Measurements from ENCODE around the gene ARID2. TPM values are rescaled to one million over a fixed set of nuclear protein-coding genes. Genes with fewer than 3 reads are reported as not detected.

Gene ARID2
- total and polyA plus RNA-seq, 2 of the 4 experiments (the other 2 are of a cell fraction): 5.4 to 28.1 TPM

DNA sequence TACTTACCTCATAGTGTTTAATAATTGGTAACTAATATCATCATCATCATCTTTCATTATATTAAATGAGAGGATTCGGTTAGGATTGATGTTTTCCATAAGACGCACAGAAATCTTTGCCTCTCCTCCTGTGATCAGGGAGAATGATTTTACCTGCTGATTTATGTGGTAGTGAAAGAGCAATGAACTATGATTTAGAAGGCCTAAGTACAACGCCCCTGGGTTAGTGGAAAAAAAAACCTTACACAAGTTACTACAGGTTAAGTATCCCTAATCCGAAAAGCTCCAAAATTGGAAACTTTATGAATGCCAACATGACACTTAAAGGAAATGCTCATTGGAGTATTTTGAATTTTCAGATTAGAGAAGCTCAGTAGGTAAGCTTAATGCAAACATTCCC is 55.8 kb downstream of the ARID2 start:
- H3K4ac ChIP-seq (ENCODE audit: low read depth, low read length): no peak overlapping the region
- no peaks in the 10 kb centered on the region for H3K4me1 ChIP-seq (ENCODE audit: control insufficient read depth, insufficient read depth, low read length)
- H4K5ac ChIP-seq (ENCODE audit: low read depth, low read length): no peak overlapping the region
- no peak overlapping the region for H3K14ac ChIP-seq (replicated peaks; ENCODE audit: low read depth, low read length)
- H2AK5ac ChIP-seq (ENCODE audit: low read depth, low read length): no peak overlapping the region
- in situ Hi-C loops (cut with MboI; ENCODE audit: low sequenced_read_pairs): no loop called here
- no peak overlapping the region for H3K23ac ChIP-seq (ENCODE audit: low read depth, low read length)
- peaks cover 5 to 35% of the 10 kb centered on the region in 2 experiments; a peak in 3 of 4 replicates for H3K79me1 ChIP-seq (ENCODE audit: low read depth in 1 of 2, low read length in 2 of 2)
- no peak overlapping the region for H3K4me3 ChIP-seq (ENCODE audit: insufficient read depth, low read depth, low read length)
- dilution Hi-C loops (cut with HindIII; ENCODE audit: low sequenced_read_pairs, unreplicated experiment): no loop called here
- 0 out of 2 replicates have a peak, but pooled peaks cover 3% of the 10 kb centered on the region for H3K9me1 ChIP-seq (ENCODE audit: insufficient read depth, low read length)
- no peaks in the 10 kb centered on the region for H3K36me3 ChIP-seq (ENCODE audit: control insufficient read depth, insufficient read depth, low read length)
- H3K9ac ChIP-seq (ENCODE audit: low read depth, low read length): no peak overlapping the region
- ChIA-PET POLR2A (ENCODE audit: unreplicated experiment) (no interaction called here), CTCF (no interaction called here)
- intact Hi-C loops (cut with micrococcal nuclease): no loop called here
- no peak for DNase-seq
- no peaks in the 10 kb centered on the region for H3K27me3 ChIP-seq (ENCODE audit: control insufficient read depth, insufficient read depth, low read length)
- H2BK20ac ChIP-seq (ENCODE audit: low read depth, low read length): no peak overlapping the region
- TF ChIP-seq, protein P1, sequence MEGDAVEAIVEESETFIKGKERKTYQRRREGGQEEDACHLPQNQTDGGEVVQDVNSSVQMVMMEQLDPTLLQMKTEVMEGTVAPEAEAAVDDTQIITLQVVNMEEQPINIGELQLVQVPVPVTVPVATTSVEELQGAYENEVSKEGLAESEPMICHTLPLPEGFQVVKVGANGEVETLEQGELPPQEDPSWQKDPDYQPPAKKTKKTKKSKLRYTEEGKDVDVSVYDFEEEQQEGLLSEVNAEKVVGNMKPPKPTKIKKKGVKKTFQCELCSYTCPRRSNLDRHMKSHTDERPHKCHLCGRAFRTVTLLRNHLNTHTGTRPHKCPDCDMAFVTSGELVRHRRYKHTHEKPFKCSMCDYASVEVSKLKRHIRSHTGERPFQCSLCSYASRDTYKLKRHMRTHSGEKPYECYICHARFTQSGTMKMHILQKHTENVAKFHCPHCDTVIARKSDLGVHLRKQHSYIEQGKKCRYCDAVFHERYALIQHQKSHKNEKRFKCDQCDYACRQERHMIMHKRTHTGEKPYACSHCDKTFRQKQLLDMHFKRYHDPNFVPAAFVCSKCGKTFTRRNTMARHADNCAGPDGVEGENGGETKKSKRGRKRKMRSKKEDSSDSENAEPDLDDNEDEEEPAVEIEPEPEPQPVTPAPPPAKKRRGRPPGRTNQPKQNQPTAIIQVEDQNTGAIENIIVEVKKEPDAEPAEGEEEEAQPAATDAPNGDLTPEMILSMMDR (conservative IDR thresholded peaks at IDR 0.05; ENCODE audit: low read depth, low read length): no peak
- TF ChIP-seq CEBPB (IDR thresholded peaks at IDR 0.05; ENCODE audit: low read depth, low read length): no peak
- TF ChIP-seq MXI1 (IDR thresholded peaks at IDR 0.05; ENCODE audit: borderline replicate concordance, low read depth, low read length): no peak
- TF ChIP-seq RCOR1 (IDR thresholded peaks at IDR 0.05; ENCODE audit: insufficient replicate concordance, low read length): no peak
- no peak for TF ChIP-seq SMC3 (IDR thresholded peaks at IDR 0.05; ENCODE audit: low read depth, low read length)
- no peak for TF ChIP-seq NFE2L2 (IDR thresholded peaks at IDR 0.05; ENCODE audit: low read depth, low read length)
- TF ChIP-seq, protein P2, sequence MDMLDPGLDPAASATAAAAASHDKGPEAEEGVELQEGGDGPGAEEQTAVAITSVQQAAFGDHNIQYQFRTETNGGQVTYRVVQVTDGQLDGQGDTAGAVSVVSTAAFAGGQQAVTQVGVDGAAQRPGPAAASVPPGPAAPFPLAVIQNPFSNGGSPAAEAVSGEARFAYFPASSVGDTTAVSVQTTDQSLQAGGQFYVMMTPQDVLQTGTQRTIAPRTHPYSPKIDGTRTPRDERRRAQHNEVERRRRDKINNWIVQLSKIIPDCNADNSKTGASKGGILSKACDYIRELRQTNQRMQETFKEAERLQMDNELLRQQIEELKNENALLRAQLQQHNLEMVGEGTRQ (IDR thresholded peaks at IDR 0.05; ENCODE audit: low read depth, low read length): no peak
- no peak for TF ChIP-seq BHLHE40 (IDR thresholded peaks at IDR 0.05; ENCODE audit: low read depth, low read length)
- TF ChIP-seq, protein P3, sequence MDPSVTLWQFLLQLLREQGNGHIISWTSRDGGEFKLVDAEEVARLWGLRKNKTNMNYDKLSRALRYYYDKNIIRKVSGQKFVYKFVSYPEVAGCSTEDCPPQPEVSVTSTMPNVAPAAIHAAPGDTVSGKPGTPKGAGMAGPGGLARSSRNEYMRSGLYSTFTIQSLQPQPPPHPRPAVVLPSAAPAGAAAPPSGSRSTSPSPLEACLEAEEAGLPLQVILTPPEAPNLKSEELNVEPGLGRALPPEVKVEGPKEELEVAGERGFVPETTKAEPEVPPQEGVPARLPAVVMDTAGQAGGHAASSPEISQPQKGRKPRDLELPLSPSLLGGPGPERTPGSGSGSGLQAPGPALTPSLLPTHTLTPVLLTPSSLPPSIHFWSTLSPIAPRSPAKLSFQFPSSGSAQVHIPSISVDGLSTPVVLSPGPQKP (IDR thresholded peaks at IDR 0.05; ENCODE audit: borderline replicate concordance, low read depth, low read length): no peak
- TF ChIP-seq FOS (IDR thresholded peaks at IDR 0.05; ENCODE audit: low read depth, low read length): no peak
- no peak for TF ChIP-seq CHD1 (IDR thresholded peaks at IDR 0.05; ENCODE audit: low read depth, low read length)
- no peak for TF ChIP-seq RFX5 (IDR thresholded peaks at IDR 0.05; ENCODE audit: low read depth, low read length)
- no peak for TF ChIP-seq MAZ (IDR thresholded peaks at IDR 0.05; ENCODE audit: borderline replicate concordance, low read depth, low read length)
- H2AFZ ChIP-seq (replicated peaks; ENCODE audit: low read length, poor library complexity): no peak overlapping the region
- no CpG with 5 or more reads among the region's 4 CpGs for WGBS, 2 experiments (ENCODE audit: extremely low coverage in 2 of 2, insufficient read length in 1 of 2)
- BruUV-seq (replicated peaks): no TSS peak
- H3K27ac ChIP-seq (ENCODE audit: insufficient read depth, low read length): no peak overlapping the region
- no peak overlapping the region for H2BK15ac ChIP-seq (ENCODE audit: low read depth, low read length)
- no peak overlapping the region for H3K18ac ChIP-seq (ENCODE audit: low read depth, low read length)
- H4K20me1 ChIP-seq (ENCODE audit: insufficient read depth, low read length): peaks cover 10% of the 10 kb centered on the region; the same call in 1 of the 2 replicates
- no peaks in the 10 kb centered on the region for H3K9me3 ChIP-seq (ENCODE audit: control insufficient read depth, insufficient read depth, low read length)
- H3K56ac ChIP-seq (ENCODE audit: extremely low read depth, insufficient read depth, low read length): no peak overlapping the region
- H4K8ac ChIP-seq (ENCODE audit: low read depth in 2 of 2, low read length in 2 of 2): no peak overlapping the region
- H2BK5ac ChIP-seq (ENCODE audit: low read depth, low read length, poor library complexity, severe bottlenecking): no peak overlapping the region
- ATAC-seq (ENCODE audit: low read depth): no peak
- no peak overlapping the region for H2BK120ac ChIP-seq (ENCODE audit: low read depth, low read length)
- no peak overlapping the region for H3K4me2 ChIP-seq (ENCODE audit: low read depth, low read length)
- no peak overlapping the region for H4K91ac ChIP-seq (ENCODE audit: insufficient read depth, low read depth, low read length)
- no peak overlapping the region for H2AK9ac ChIP-seq (replicated peaks; ENCODE audit: low read depth, low read length, poor library complexity)
